Omental fat pad (tissue), 4 donors: Measurements from ENCODE around the gene URM1. TPM values are rescaled to one million over a fixed set of nuclear protein-coding genes. Genes with fewer than 3 reads are reported as not detected.

ENCODE experiments used
- ATAC-seq: fragments of 150-250 bp; one replicate; pipeline ENCODE4 v1.9.1; 2016; ENCODE audit warnings: mild to moderate bottlenecking, moderate library complexity; ENCODE audit not compliant: low FRiP score
- DNase-seq: peaks from one replicate; pipeline ENCODE4 v3.0.0-alpha.2; 2019; ENCODE audit warnings: low spot score
- CTCF ChIP-seq, 3 donors: fragments of 450-650 bp; IDR thresholded peaks; one replicate each; pipeline ENCODE4 v1.5.1; 2016 to 2017; ENCODE audit warnings: antibody characterized with exemption in 3 of 3, mild to moderate bottlenecking in 3 of 3, moderate library complexity in 2 of 3
- total RNA-seq, 4 donors: library from RNA; depleted of rRNA; stranded (reverse); fragments of >200 nt; gene quantifications; one replicate each; pipeline ENCODE4 v1.1.0, GENCODE V29; 2016

Gene URM1
- total RNA-seq, 4 donors from 2014 or later = 19.8 to 26.0 (median 23.8) TPM

- ATAC-seq (no peak), DNase-seq (no peak)
- no peak for TF ChIP-seq CTCF (IDR thresholded peaks at IDR 0.05)
Observed at GRCh38 chr9:128374221-128374675, 3.1 kb downstream of the URM1 start.

- DNase-seq (no peak), ATAC-seq (no peak)
- no peak for TF ChIP-seq CTCF (IDR thresholded peaks at IDR 0.05)
Observed at GRCh38 chr9:128375865-128376264, 4.7 kb downstream of the URM1 start.

- TF ChIP-seq CTCF (IDR thresholded peaks at IDR 0.05) = no peak
- ATAC-seq (no peak), DNase-seq (no peak)
Observed at GRCh38 chr9:128382261-128382660, 11.1 kb downstream of the URM1 start.

- no peak for ATAC-seq
- no peak for DNase-seq
- no peak for TF ChIP-seq CTCF (IDR thresholded peaks at IDR 0.05)
Observed at GRCh38 chr9:128383007-128383753, 12.0 kb downstream of the URM1 start.

GRCh38 chr9:128383791-128384190 is 12.6 kb downstream of the URM1 start:
- ATAC-seq (no peak), DNase-seq (no peak)
- no peak for TF ChIP-seq CTCF (IDR thresholded peaks at IDR 0.05)

- DNase-seq = no peak
- no peak for ATAC-seq
- no peak for TF ChIP-seq CTCF (IDR thresholded peaks at IDR 0.05)
Observed at GRCh38 chr9:128384801-128385495, 13.8 kb downstream of the URM1 start.
